ENCODE measurements around the gene MSLN. TPM values are rescaled to one million over a fixed set of nuclear protein-coding genes. Genes with fewer than 3 reads are reported as not detected.

The MSLN gene
- total and polyA plus RNA-seq, 2 of the 8 experiments (the other 6 are each of a cell fraction or from before 2014, with no cell fraction given) = 0.28 to 0.50 TPM

GRCh38 chr16:814974-815373, 54.4 kb downstream of the MSLN start:
- Histone ChIP-seq H3K9ac (replicated peaks in 1 of 4; ENCODE audit: extremely low read depth in 1 of 4, low read depth in 3 of 4, low read length in 3 of 4) (no peak overlapping the region), H3K23me2 (ENCODE audit: low read depth, low read length) (no peaks in the 10 kb centered on the region; the same call in 1 of the 2 replicates), H2AK5ac (ENCODE audit: low read depth, low read length) (no peak overlapping the region), H3K14ac (ENCODE audit: insufficient read length) (no peak overlapping the region), H3K36me3 (ENCODE audit: control insufficient read depth in 2 of 4, insufficient read depth in 4 of 4, low read length in 3 of 4) (no peaks in the 10 kb centered on the region), H2BK12ac (ENCODE audit: low read depth, low read length) (no peak overlapping the region), H2BK20ac (ENCODE audit: low read length) (no peak overlapping the region), H3K18ac (ENCODE audit: extremely low read depth, low read length) (no peak overlapping the region), H3K27me3 (replicated peaks in 1 of 4; ENCODE audit: control insufficient read depth in 3 of 4, extremely low read depth in 1 of 4, insufficient read depth in 3 of 4, low read length in 3 of 4) (peaks cover 0 to 6% (median 4%) of the 10 kb centered on the region in 4 experiments; a peak in 5 of 7 replicates), H3K23ac (ENCODE audit: insufficient read length) (no peak overlapping the region), H4K8ac (ENCODE audit: extremely low read depth, insufficient read depth, low read length) (no peak overlapping the region), H3K4ac (replicated peaks; ENCODE audit: insufficient read length, low read depth, low read length) (no peak overlapping the region), H3K4me3 (ENCODE audit: extremely low read depth in 1 of 4, insufficient read depth in 2 of 4, low read depth in 3 of 4, low read length in 4 of 4) (no peak overlapping the region), H2BK5ac (ENCODE audit: low read depth, low read length) (no peak overlapping the region), H4K20me1 (replicated peaks in 1 of 2; ENCODE audit: control insufficient read depth in 1 of 2, insufficient read depth in 2 of 2, low read length in 2 of 2) (peaks cover 0 to 7% of the 10 kb centered on the region in 2 experiments), H4K91ac (replicated peaks; ENCODE audit: insufficient read length, low read length) (no peak overlapping the region), H3K4me1 (replicated peaks in 1 of 4; ENCODE audit: control insufficient read depth in 3 of 4, insufficient read depth in 4 of 4, low read length in 3 of 4) (peaks cover 0 to 2% (median 0%) of the 10 kb centered on the region in 4 experiments; a peak in 2 of 7 replicates), H2AFZ (ENCODE audit: low read length) (no peak overlapping the region), H3K79me2 (ENCODE audit: control insufficient read depth in 1 of 2, insufficient read depth in 2 of 2, low read length in 2 of 2) (no peaks in the 10 kb centered on the region), H3K4me2 (ENCODE audit: insufficient read depth in 1 of 2, low read depth in 2 of 2, low read length in 2 of 2) (no peak overlapping the region), H2BK120ac (replicated peaks; ENCODE audit: low read depth, low read length) (no peak overlapping the region), H3K27ac (ENCODE audit: low read depth, low read length) (no peak overlapping the region), H3K56ac (replicated peaks; ENCODE audit: insufficient read length, low read depth, low read length) (no peak overlapping the region), H4K5ac (ENCODE audit: insufficient read length, low read depth, low read length) (no peak overlapping the region), H3K9me3 (ENCODE audit: insufficient read depth in 2 of 2, low read depth in 1 of 2, low read length in 1 of 2) (peaks cover 4 to 14% of the 10 kb centered on the region in 2 experiments; a peak in 3 of 4 replicates), H2BK15ac (ENCODE audit: low read length) (no peak overlapping the region), H3K79me1 (ENCODE audit: low read depth, low read length) (no peaks in the 10 kb centered on the region)
- ChIA-PET CTCF (ENCODE audit: partially characterized antibody) (interaction anchor here (0.6 to 1.7 kb wide), 4 partner anchors 14 to 280 kb away, joined by 3 to 8 read pairs (median 4); no protein-coding TSS in a partner anchor), POLR2A (ENCODE audit: partially characterized antibody) (interaction anchor here (1.3 kb wide), 1 partner anchor 12 kb away, joined by 3 read pairs; no protein-coding TSS in a partner anchor)
- DNase-seq (ENCODE audit: low read depth in 1 of 2, low spot score in 2 of 2) (no peak), FAIRE-seq (no peak)
- WGBS, 2 experiments (ENCODE audit: extremely low coverage in 1 of 2, insufficient coverage in 1 of 2, insufficient read length in 1 of 2, insufficient replicate concordance in 2 of 2, low coverage in 1 of 2, low lambda C conversion rate in 2 of 2, missing lambda C conversion rate in 1 of 2) = 93% methylated on average over 9 of the region's 9 CpGs; no CpG with 5 or more reads in 1 of the 2 experiments
- TF ChIP-seq SIN3A (conservative IDR thresholded peaks at IDR 0.05 in 1 of 2, IDR thresholded peaks at IDR 0.05 in 1 of 2; ENCODE audit: low read depth in 1 of 2, low read length in 2 of 2) = no peak
- no peak for TF ChIP-seq EGR1 (IDR thresholded peaks at IDR 0.05; ENCODE audit: borderline replicate concordance, low read depth, low read length)
- no peak for TF ChIP-seq USF2 (IDR thresholded peaks at IDR 0.05; ENCODE audit: low read length)
- TF ChIP-seq E2F6 (IDR thresholded peaks at IDR 0.05) = no peak
- TF ChIP-seq NRF1 (IDR thresholded peaks at IDR 0.05; ENCODE audit: low read depth, low read length) = no peak
- TF ChIP-seq TCF12 (IDR thresholded peaks at IDR 0.05; ENCODE audit: low read depth, low read length) = no peak
- TF ChIP-seq SP2 (IDR thresholded peaks at IDR 0.05; ENCODE audit: low read length) = no peak
- TF ChIP-seq POU5F1 (IDR thresholded peaks at IDR 0.05; ENCODE audit: low read depth, low read length) = no peak
